ENCODE measurements around the gene COL18A1.
A peak's percentile ranks its signal among the peaks of the same experiment; 100 is the strongest.

The COL18A1 gene

GRCh38 chr21:45534636-45535331 lies 129.8 kb downstream of the COL18A1 start:
- no peak overlapping the region for H3K4me3 ChIP-seq (ENCODE audit: low read length)
- TF ChIP-seq CTCF (conservative IDR thresholded peaks at IDR 0.05; ENCODE audit: low read depth, low read length): no peak
- DNase-seq (ENCODE audit: low read depth): no peak

- no peak for TF ChIP-seq CTCF (conservative IDR thresholded peaks at IDR 0.05; ENCODE audit: low read depth, low read length)
- DNase-seq (ENCODE audit: low read depth): peak; percentile 52
- H3K4me3 ChIP-seq (ENCODE audit: low read length): no peak overlapping the region
These were observed 130.5 kb downstream of the COL18A1 start for GRCh38 chr21:45535341-45536081.

GRCh38 chr21:45536301-45537081 lies 131.5 kb downstream of the COL18A1 start:
- TF ChIP-seq CTCF (conservative IDR thresholded peaks at IDR 0.05; ENCODE audit: low read depth, low read length): no peak
- DNase-seq (ENCODE audit: low read depth): peak; percentile 82
- H3K4me3 ChIP-seq (ENCODE audit: low read length): no peak overlapping the region

GRCh38 chr21:45537111-45537745 lies 132.3 kb downstream of the COL18A1 start:
- H3K4me3 ChIP-seq (ENCODE audit: low read length): no peak overlapping the region
- DNase-seq (ENCODE audit: low read depth): no peak
- TF ChIP-seq CTCF (conservative IDR thresholded peaks at IDR 0.05; ENCODE audit: low read depth, low read length): no peak

- no peak for TF ChIP-seq CTCF (conservative IDR thresholded peaks at IDR 0.05; ENCODE audit: low read depth, low read length)
- no peak for DNase-seq (ENCODE audit: low read depth)
- H3K4me3 ChIP-seq (ENCODE audit: low read length): no peak overlapping the region
These were observed 132.9 kb downstream of the COL18A1 start for GRCh38 chr21:45537746-45538291.

GRCh38 chr21:45538381-45539045 lies 133.5 kb downstream of the COL18A1 start:
- H3K4me3 ChIP-seq (ENCODE audit: low read length): no peak overlapping the region
- TF ChIP-seq CTCF (conservative IDR thresholded peaks at IDR 0.05; ENCODE audit: low read depth, low read length): no peak
- DNase-seq (ENCODE audit: low read depth): no peak

All from retinal pigment epithelial cell (primary cell).